ENCODE data around the gene HES7.

Gene HES7

GRCh38 chr17:8091033-8091687 lies 32.7 kb downstream of the HES7 start:
- no peak for DNase-seq (ENCODE audit: low read depth)
- TF ChIP-seq CTCF (IDR thresholded peaks at IDR 0.05; ENCODE audit: low read length, missing control alignments), result no peak
- no peak overlapping the region for H3K4me3 ChIP-seq (replicated peaks; ENCODE audit: low read depth, low read length)

- no peak for TF ChIP-seq CTCF (IDR thresholded peaks at IDR 0.05; ENCODE audit: low read length, missing control alignments)
- H3K4me3 ChIP-seq (replicated peaks; ENCODE audit: low read depth, low read length), result no peak overlapping the region
- no peak for DNase-seq (ENCODE audit: low read depth)
Measured at GRCh38 chr17:8089728-8090127, 34.2 kb downstream of the HES7 start.

GRCh38 chr17:8087952-8088230 lies 36.0 kb downstream of the HES7 start:
- H3K4me3 ChIP-seq (replicated peaks; ENCODE audit: low read depth, low read length), result no peak overlapping the region
- no peak for TF ChIP-seq CTCF (IDR thresholded peaks at IDR 0.05; ENCODE audit: low read length, missing control alignments)
- DNase-seq (ENCODE audit: low read depth), result no peak

GRCh38 chr17:8087075-8087951 lies 36.6 kb downstream of the HES7 start, which contains the start of gene ALOX12B:
TSS of gene ALOX12B (minus strand) at chr17:8087716. CDS start at chr17:8087442, 274 bp downstream.
- no peak for DNase-seq (ENCODE audit: low read depth)
- H3K4me3 ChIP-seq (replicated peaks; ENCODE audit: low read depth, low read length), result no peak within 1 kb of the TSS
- no peak for TF ChIP-seq CTCF (IDR thresholded peaks at IDR 0.05; ENCODE audit: low read length, missing control alignments)

- no peak for TF ChIP-seq CTCF (IDR thresholded peaks at IDR 0.05; ENCODE audit: low read length, missing control alignments)
- H3K4me3 ChIP-seq (replicated peaks; ENCODE audit: low read depth, low read length), result no peak overlapping the region
- DNase-seq (ENCODE audit: low read depth), result no peak
Measured at GRCh38 chr17:8084250-8084649, 39.7 kb downstream of the HES7 start.

- no peak for TF ChIP-seq CTCF (IDR thresholded peaks at IDR 0.05; ENCODE audit: low read length, missing control alignments)
- DNase-seq (ENCODE audit: low read depth), result no peak
- H3K4me3 ChIP-seq (replicated peaks; ENCODE audit: low read depth, low read length), result no peak overlapping the region
Measured at GRCh38 chr17:8082292-8082691, 41.6 kb downstream of the HES7 start.
